ENCODE measurements around the gene CIC. TPM values are rescaled to one million over a fixed set of nuclear protein-coding genes. Genes with fewer than 3 reads are reported as not detected.
A peak's percentile ranks its signal among the peaks of the same experiment; 100 is the strongest.

CIC gene
- total and polyA plus RNA-seq, 2 experiments from 2014 or later: 18.1 to 55.5 TPM

DNA sequence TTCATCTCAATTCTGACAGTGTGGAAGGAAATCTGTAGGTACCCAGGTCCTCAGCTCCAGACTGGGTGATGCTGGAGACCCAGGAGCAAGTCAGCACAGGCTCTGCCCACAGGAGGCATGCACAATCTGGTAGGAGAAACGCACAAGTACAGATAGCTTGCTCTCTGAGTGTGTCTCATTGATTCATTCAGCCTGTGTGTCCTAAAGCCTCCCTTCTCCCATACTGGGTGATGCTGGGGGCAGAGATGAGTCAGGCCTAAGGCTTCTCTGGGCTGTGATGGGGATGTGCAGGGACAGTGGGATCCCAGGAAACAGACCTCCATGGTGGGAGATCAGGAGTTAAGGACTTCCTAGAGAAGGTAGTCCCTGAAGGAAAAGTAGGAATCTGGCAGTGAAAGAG lies 42.2 kb upstream of the CIC start:
- TF ChIP-seq, protein P1, sequence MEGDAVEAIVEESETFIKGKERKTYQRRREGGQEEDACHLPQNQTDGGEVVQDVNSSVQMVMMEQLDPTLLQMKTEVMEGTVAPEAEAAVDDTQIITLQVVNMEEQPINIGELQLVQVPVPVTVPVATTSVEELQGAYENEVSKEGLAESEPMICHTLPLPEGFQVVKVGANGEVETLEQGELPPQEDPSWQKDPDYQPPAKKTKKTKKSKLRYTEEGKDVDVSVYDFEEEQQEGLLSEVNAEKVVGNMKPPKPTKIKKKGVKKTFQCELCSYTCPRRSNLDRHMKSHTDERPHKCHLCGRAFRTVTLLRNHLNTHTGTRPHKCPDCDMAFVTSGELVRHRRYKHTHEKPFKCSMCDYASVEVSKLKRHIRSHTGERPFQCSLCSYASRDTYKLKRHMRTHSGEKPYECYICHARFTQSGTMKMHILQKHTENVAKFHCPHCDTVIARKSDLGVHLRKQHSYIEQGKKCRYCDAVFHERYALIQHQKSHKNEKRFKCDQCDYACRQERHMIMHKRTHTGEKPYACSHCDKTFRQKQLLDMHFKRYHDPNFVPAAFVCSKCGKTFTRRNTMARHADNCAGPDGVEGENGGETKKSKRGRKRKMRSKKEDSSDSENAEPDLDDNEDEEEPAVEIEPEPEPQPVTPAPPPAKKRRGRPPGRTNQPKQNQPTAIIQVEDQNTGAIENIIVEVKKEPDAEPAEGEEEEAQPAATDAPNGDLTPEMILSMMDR (IDR thresholded peaks at IDR 0.05; ENCODE audit: low read depth, low read length): no peak
- Histone ChIP-seq H3K36me3 (peaks cover 18% of the 10 kb centered on the region), H3K4me3 (no peak overlapping the region), H3K27ac (no peak overlapping the region), H3K27me3 (no peaks in the 10 kb centered on the region), H3K4me1 (ENCODE audit: low read depth) (no peaks in the 10 kb centered on the region), H3K9me3 (ENCODE audit: low read depth) (no peaks in the 10 kb centered on the region)
- no peak for DNase-seq (ENCODE audit: low read depth in 1 of 2, low spot score in 1 of 2)

DNA sequence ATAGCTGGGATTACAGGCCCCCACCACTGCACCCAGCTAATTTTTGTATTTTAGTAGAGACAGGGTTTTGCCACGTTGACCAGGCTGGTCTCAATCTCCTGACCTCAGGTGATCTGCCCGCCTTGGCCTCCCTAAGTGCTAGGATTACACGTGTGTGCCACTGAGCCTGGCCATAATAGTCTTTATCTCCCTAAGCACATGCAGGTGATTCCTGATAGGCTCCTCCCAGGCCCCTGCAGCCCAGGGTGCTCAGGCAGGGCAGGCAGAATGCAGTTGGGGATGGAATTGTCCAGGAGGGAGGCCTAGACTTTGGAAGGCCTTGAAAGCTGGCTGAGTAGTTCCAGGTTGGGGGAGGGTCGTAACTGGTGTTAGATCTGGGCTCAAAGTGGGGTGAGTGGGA lies 40.4 kb upstream of the CIC start:
- Histone ChIP-seq H3K27ac (no peak overlapping the region), H3K4me1 (ENCODE audit: low read depth) (no peaks in the 10 kb centered on the region), H3K36me3 (peaks cover 33% of the 10 kb centered on the region), H3K27me3 (no peaks in the 10 kb centered on the region), H3K4me3 (no peak overlapping the region), H3K9me3 (ENCODE audit: low read depth) (no peaks in the 10 kb centered on the region)
- TF ChIP-seq, protein P1 (IDR thresholded peaks at IDR 0.05; ENCODE audit: low read depth, low read length): no peak
- no peak for DNase-seq (ENCODE audit: low read depth in 1 of 2, low spot score in 1 of 2)

DNA sequence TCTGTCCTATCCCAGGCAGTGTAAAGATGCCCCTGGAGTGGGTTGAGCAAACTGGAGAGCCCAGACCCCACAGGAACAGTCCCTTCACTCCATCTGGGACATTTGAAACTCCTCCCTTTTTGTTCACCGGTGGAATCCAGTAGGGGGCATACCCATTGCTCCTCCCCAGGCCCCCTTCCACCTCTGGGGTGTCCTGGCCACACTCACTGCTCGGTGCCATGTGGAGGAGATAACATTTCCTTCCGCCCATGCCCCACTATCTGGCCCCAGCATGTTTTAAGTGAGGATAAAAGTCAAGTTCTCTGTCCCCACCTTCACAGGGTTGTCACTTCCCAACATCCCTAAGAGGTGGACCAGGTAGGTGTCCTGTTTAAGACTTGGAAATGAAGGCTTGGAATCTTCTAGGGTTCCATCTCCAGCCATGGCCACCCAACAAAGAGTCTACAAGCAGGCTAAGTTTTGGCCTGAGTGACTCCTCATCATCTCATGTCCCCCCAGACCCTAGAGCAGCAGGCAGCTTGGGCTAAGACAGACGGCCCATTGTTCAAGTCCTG lies 39.7 kb upstream of the CIC start:
- Histone ChIP-seq H3K36me3 (peaks cover 38% of the 10 kb centered on the region), H3K9me3 (ENCODE audit: low read depth) (no peaks in the 10 kb centered on the region), H3K27ac (peak overlapping the region; percentile 25), H3K4me1 (ENCODE audit: low read depth) (no peaks in the 10 kb centered on the region), H3K4me3 (no peak overlapping the region), H3K27me3 (no peaks in the 10 kb centered on the region)
- no peak for DNase-seq (ENCODE audit: low read depth in 1 of 2, low spot score in 1 of 2)
- TF ChIP-seq, protein P1 (IDR thresholded peaks at IDR 0.05; ENCODE audit: low read depth, low read length): no peak

DNA sequence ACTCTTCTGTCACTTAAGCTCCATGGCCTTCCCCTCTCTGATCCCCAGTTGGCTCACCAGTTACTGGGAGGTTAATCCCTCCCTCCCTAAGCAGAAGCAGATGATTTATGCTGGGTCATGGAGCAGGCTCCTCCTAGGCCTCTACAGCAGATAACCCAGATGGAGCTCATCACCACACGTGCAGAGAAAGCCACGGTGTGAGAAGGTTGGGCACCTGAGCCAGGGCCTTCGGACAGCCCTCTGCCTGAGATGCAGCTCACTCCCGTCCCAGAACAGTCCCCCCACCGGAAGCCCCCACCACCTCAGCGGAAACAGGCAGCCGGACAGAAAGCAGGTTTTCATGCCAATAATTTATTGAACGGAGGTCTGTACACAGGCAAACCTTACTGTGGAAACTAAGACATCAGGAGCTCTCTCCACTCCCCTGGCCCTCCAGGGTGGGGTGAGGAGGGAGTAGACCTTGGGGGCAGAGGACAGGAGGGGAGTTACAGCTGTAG lies 39.1 kb upstream of the CIC start:
- Histone ChIP-seq H3K27ac (peak overlapping the region; percentile 25), H3K27me3 (no peaks in the 10 kb centered on the region), H3K9me3 (ENCODE audit: low read depth) (no peaks in the 10 kb centered on the region), H3K4me1 (ENCODE audit: low read depth) (no peaks in the 10 kb centered on the region), H3K36me3 (peaks cover 42% of the 10 kb centered on the region), H3K4me3 (no peak overlapping the region)
- TF ChIP-seq, protein P1 (IDR thresholded peaks at IDR 0.05; ENCODE audit: low read depth, low read length): no peak
- DNase-seq (ENCODE audit: low read depth in 1 of 2, low spot score in 1 of 2): no peak

DNA sequence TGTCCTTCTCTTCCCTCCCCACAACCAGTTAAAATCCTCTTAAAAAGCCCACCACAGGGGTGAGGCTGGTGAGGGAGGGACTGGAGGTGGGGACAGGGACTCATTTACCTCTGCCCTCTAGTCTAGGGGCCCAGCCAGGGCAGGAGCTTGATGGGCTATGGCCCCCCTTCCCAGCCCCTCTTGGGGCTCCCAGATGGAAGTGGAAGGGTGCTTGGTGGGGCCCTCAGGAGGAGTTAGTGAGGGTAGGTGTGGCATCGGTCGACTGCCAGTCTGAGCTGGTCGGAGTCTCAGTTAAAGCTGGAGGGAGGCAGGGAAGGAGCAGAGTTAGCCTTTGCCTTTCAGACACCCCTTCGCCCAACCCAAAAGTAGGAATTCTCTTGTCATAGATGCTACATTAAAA lies 38.5 kb upstream of the CIC start:
- Histone ChIP-seq H3K27me3 (no peaks in the 10 kb centered on the region), H3K9me3 (ENCODE audit: low read depth) (no peaks in the 10 kb centered on the region), H3K27ac (peak overlapping the region; percentile 39), H3K4me1 (ENCODE audit: low read depth) (no peaks in the 10 kb centered on the region), H3K36me3 (peaks cover 46% of the 10 kb centered on the region), H3K4me3 (no peak overlapping the region)
- TF ChIP-seq, protein P1 (IDR thresholded peaks at IDR 0.05; ENCODE audit: low read depth, low read length): no peak
- no peak for DNase-seq (ENCODE audit: low read depth in 1 of 2, low spot score in 1 of 2)
